ENCODE data around the gene NBAS. TPM values are rescaled to one million over a fixed set of nuclear protein-coding genes. Genes with fewer than 3 reads are reported as not detected.

Gene NBAS
- total and polyA plus RNA-seq, 9 of the 15 experiments (the other 6 are each of a cell fraction or from before 2014, with no cell fraction given) = 15.3 to 94.4 (median 69.9) TPM

- TF ChIP-seq PRDM10 (IDR thresholded peaks at IDR 0.05; ENCODE audit: partially characterized antibody) (no peak), CBX8 (IDR thresholded peaks at IDR 0.05; ENCODE audit: borderline replicate concordance, extremely low read depth, low read depth, low read length, poor library complexity, severe bottlenecking) (no peak), TCF3 (CRISPR knock-in tag; IDR thresholded peaks at IDR 0.05) (peak; percentile 58), TAL1 (IDR thresholded peaks at IDR 0.05) (0 out of 2 replicates have a peak, but pooled peaks have one; percentile 31), DIDO1 (tag; IDR thresholded peaks at IDR 0.05; ENCODE audit: low read depth) (no peak), GATAD2A (IDR thresholded peaks at IDR 0.05) (no peak)
Measured at GRCh38 chr2:15273452-15273851, 287.7 kb downstream of the NBAS start (continued).

- POLR2A ChIA-PET = interaction anchor here (0.7 to 1.3 kb wide), 2 partner anchors 19 to 444 kb away, joined by 3 to 5 read pairs; no protein-coding TSS in a partner anchor
- TF ChIP-seq WHSC1 (IDR thresholded peaks at IDR 0.05; ENCODE audit: low read length) = no peak
- TF ChIP-seq KLF6 (CRISPR knock-in tag; IDR thresholded peaks at IDR 0.05; ENCODE audit: borderline replicate concordance) = no peak
- TF ChIP-seq RREB1 (CRISPR knock-in tag; IDR thresholded peaks at IDR 0.05) = no peak
- no peak for TF ChIP-seq ELK3 (CRISPR knock-in tag; IDR thresholded peaks at IDR 0.05)
- TF ChIP-seq SPI1 (IDR thresholded peaks at IDR 0.05; ENCODE audit: borderline replicate concordance, low read depth, low read length) = no peak
Measured at GRCh38 chr2:15272942-15273341, 288.2 kb downstream of the NBAS start.

More at GRCh38 chr2:15272942-15273341, 288.2 kb downstream of the NBAS start:
- Histone ChIP-seq H2AFZ (ENCODE audit: low read depth, low read length) (no peak overlapping the region), H3K27ac (ENCODE audit: extremely low read depth, low read depth, low read length) (no peak overlapping the region), H3K9me1 (ENCODE audit: control insufficient read depth, insufficient read depth, low read length) (no peaks in the 10 kb centered on the region), H3K9ac (ENCODE audit: insufficient read depth in 1 of 2, low read depth in 2 of 2, low read length in 2 of 2) (no peak overlapping the region), H3K9me3 (replicated peaks; ENCODE audit: control insufficient read depth, insufficient read depth, low read depth, low read length) (no peaks in the 10 kb centered on the region), H3K79me2 (ENCODE audit: control insufficient read depth, insufficient read depth, low read length) (no peaks in the 10 kb centered on the region), H3K36me3 (ENCODE audit: control insufficient read depth, insufficient read depth, low read length) (peaks cover 76% of the 10 kb centered on the region), H3K4me1 (replicated peaks in 1 of 2; ENCODE audit: control insufficient read depth in 2 of 2, insufficient read depth in 2 of 2, low read length in 2 of 2) (no peaks in the 10 kb centered on the region; a peak in 1 of 5 replicates), H4K20me1 (replicated peaks; ENCODE audit: control insufficient read depth, insufficient read depth, low read length) (no peaks in the 10 kb centered on the region), H3K27me3 (ENCODE audit: control insufficient read depth in 2 of 2, insufficient read depth in 2 of 2, low read length in 2 of 2) (no peaks in the 10 kb centered on the region), H3K4me2 (ENCODE audit: insufficient read depth, low read length) (no peak overlapping the region), H3K4me3 (no peak overlapping the region)
- 60% methylated on average over 4 of the region's 4 CpGs for WGBS (ENCODE audit: insufficient coverage, low coverage, missing lambda C conversion rate)
- BruUV-seq (replicated peaks) = no TSS peak
- CTCF ChIA-PET (ENCODE audit: low intra/inter-chr PET ratio) = no interaction called here
- ATAC-seq = no peak
- intact Hi-C loops (cut with micrococcal nuclease) = no loop called here
- FAIRE-seq = no peak
- DNase-seq (ENCODE audit: extremely low read depth in 1 of 4, low spot score in 3 of 4) = no peak
- in situ Hi-C loops (cut with MboI) = no loop called here

Measured in K562 (cell line).